ENCODE measurements around the gene BCLAF3. TPM values are rescaled to one million over a fixed set of nuclear protein-coding genes. Genes with fewer than 3 reads are reported as not detected.

Gene BCLAF3
- total RNA-seq, 1 experiment from 2014 or later = 5.3 TPM

DNA sequence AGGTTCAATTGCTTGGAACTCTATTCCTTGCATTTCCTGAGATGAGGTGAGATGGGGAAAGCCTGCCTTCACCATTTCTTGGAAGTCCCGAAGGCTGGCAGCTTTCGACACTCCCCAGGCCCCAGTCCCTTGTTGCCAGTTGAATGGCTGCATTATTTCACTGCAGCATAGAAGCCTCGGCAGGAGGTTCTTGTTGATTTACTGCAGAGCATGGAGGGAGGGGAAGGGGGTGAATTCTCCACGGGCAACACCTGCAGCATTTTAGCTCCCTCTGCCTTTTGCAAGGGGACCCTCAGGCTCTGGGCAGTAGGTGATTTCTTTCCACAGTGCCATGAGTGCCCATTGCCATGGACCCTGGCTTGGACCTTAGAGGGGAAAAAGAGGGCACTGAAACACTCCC, 10.7 kb upstream of the BCLAF3 start:
- no TSS peak for BruUV-seq (replicated peaks)
- Histone ChIP-seq H3K4me2 (ENCODE audit: low read length) (no peak overlapping the region), H3K4me3 (replicated peaks in 1 of 2; ENCODE audit: low read depth in 1 of 2, low read length in 2 of 2) (no peak overlapping the region), H2AFZ (ENCODE audit: low read depth, low read length, poor library complexity, severe bottlenecking) (no peak overlapping the region), H3K27me3 (ENCODE audit: insufficient read depth, low read length) (no peaks in the 10 kb centered on the region), H3K36me3 (ENCODE audit: control insufficient read depth in 1 of 2, insufficient read depth in 2 of 2, low read length in 2 of 2) (no peaks in the 10 kb centered on the region), H3K79me2 (ENCODE audit: insufficient read depth, low read length) (no peaks in the 10 kb centered on the region), H3K9me3 (ENCODE audit: control insufficient read depth in 1 of 2, insufficient read depth in 1 of 2, low read depth in 1 of 2, low read length in 2 of 2) (no peaks in the 10 kb centered on the region), H3K9me2 (ENCODE audit: insufficient read depth) (no peaks in the 10 kb centered on the region), H3K27ac (ENCODE audit: low read depth, low read length) (no peak overlapping the region), H3K4me1 (ENCODE audit: control insufficient read depth in 1 of 2, insufficient read depth in 2 of 2, low read length in 2 of 2) (no peaks in the 10 kb centered on the region), H3K9ac (ENCODE audit: low read length) (no peak overlapping the region), H4K20me1 (ENCODE audit: insufficient read depth) (no peaks in the 10 kb centered on the region)
- POLR2A ChIA-PET = no interaction called here
- DNase-seq (ENCODE audit: low read depth, low spot score) = no peak
- intact Hi-C loops (cut with micrococcal nuclease) = no loop called here
- CTCF ChIA-PET = no interaction called here
- RAD21 ChIA-PET (ENCODE audit: low non-redundant PET in 1 of 2, low total read pairs in 2 of 2, uncharacterized antibody in 2 of 2, unreplicated experiment in 2 of 2) = no interaction called here
- ATAC-seq = no peak
- TF ChIP-seq SIN3A (IDR thresholded peaks at IDR 0.05; ENCODE audit: low read depth) (no peak), SP1 (IDR thresholded peaks at IDR 0.05; ENCODE audit: low read depth) (no peak)

DNA sequence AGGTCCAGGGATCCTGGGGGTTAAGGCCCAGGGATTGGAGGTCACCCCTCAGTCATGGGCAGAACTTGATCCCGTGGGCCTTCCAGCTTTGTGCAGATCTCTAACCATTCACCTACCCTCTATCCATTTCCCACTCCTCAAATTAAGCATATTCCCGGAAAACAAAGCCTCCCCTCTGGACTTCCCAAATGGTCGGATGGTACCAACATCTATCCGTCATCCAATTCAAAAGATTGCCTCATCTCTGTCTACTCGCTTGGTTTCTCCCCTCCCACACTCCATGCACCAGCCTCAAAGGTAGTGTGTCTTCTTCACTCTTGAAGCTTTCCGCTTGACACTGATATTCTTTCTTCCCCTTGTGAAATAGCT, 473 bp upstream of the BCLAF3 start:
- Histone ChIP-seq H4K20me1 (ENCODE audit: insufficient read depth) (no peaks in the 10 kb centered on the region), H3K36me3 (ENCODE audit: control insufficient read depth in 1 of 2, insufficient read depth in 2 of 2, low read length in 2 of 2) (no peaks in the 10 kb centered on the region), H3K27ac (ENCODE audit: low read depth, low read length) (no peak overlapping the region), H2AFZ (ENCODE audit: low read depth, low read length, poor library complexity, severe bottlenecking) (peak overlapping the region; percentile 41), H3K9me2 (ENCODE audit: insufficient read depth) (no peaks in the 10 kb centered on the region), H3K4me2 (ENCODE audit: low read length) (peak overlapping the region; percentile 49), H3K9me3 (ENCODE audit: control insufficient read depth in 1 of 2, insufficient read depth in 1 of 2, low read depth in 1 of 2, low read length in 2 of 2) (no peaks in the 10 kb centered on the region), H3K4me3 (replicated peaks in 1 of 2; ENCODE audit: low read depth in 1 of 2, low read length in 2 of 2) (peak overlapping the region in 1 of 2 experiments; percentile 16; a peak in 2 of 4 replicates), H3K27me3 (ENCODE audit: insufficient read depth, low read length) (no peaks in the 10 kb centered on the region), H3K9ac (ENCODE audit: low read length) (no peak overlapping the region), H3K79me2 (ENCODE audit: insufficient read depth, low read length) (0 out of 2 replicates have a peak, but pooled peaks cover 4% of the 10 kb centered on the region), H3K4me1 (ENCODE audit: control insufficient read depth in 1 of 2, insufficient read depth in 2 of 2, low read length in 2 of 2) (peaks cover 2 to 5% of the 10 kb centered on the region in 2 experiments; a peak in 3 of 4 replicates)
- DNase-seq (ENCODE audit: low read depth, low spot score) (no peak), ATAC-seq (no peak)
- TF ChIP-seq, protein P1, sequence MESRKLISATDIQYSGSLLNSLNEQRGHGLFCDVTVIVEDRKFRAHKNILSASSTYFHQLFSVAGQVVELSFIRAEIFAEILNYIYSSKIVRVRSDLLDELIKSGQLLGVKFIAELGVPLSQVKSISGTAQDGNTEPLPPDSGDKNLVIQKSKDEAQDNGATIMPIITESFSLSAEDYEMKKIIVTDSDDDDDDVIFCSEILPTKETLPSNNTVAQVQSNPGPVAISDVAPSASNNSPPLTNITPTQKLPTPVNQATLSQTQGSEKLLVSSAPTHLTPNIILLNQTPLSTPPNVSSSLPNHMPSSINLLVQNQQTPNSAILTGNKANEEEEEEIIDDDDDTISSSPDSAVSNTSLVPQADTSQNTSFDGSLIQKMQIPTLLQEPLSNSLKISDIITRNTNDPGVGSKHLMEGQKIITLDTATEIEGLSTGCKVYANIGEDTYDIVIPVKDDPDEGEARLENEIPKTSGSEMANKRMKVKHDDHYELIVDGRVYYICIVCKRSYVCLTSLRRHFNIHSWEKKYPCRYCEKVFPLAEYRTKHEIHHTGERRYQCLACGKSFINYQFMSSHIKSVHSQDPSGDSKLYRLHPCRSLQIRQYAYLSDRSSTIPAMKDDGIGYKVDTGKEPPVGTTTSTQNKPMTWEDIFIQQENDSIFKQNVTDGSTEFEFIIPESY (IDR thresholded peaks at IDR 0.05; ENCODE audit: extremely low read depth, insufficient replicate concordance, low read length) = no peak
- CTCF ChIA-PET = no interaction called here
- intact Hi-C loops (cut with micrococcal nuclease) = loop anchor here (2.0 kb wide), 1 partner anchor 87 kb away; no protein-coding TSS in a partner anchor
- POLR2A ChIA-PET = no interaction called here
- BruUV-seq (replicated peaks) = no TSS peak
- RAD21 ChIA-PET (ENCODE audit: low non-redundant PET in 1 of 2, low total read pairs in 2 of 2, uncharacterized antibody in 2 of 2, unreplicated experiment in 2 of 2) = no interaction called here
